ENCODE data around the gene LCE1B. TPM values are rescaled to one million over a fixed set of nuclear protein-coding genes. Genes with fewer than 3 reads are reported as not detected.

The LCE1B gene
- total RNA-seq, 1 experiment from 2014 or later: not detected

DNA sequence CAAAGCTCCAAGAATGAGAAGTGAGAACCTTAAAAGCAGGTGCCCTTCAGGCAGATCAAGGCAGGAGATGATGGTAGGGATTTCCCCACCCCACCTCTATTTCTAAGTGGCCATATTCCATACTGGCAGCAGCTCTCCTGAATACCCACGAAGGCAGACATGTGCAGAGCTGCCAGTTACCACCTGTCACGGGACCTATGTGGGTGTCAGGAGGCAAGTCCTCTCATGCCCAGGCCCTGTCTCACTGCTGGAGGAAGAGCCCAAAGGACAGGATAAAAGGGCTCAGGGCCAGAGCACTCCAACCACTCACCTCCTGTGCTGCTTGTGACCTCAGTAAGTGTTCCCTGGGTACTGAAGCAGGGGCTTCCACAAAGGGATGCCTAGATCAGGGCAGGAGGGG is 721 bp upstream of the LCE1B start:
- ChIA-PET RAD21 (ENCODE audit: low non-redundant PET in 1 of 2, low total read pairs in 2 of 2, uncharacterized antibody in 2 of 2, unreplicated experiment in 2 of 2) (no interaction called here), CTCF (no interaction called here), POLR2A (no interaction called here)
- H3K4me3 ChIP-seq (replicated peaks in 1 of 2; ENCODE audit: low read depth in 1 of 2, low read length in 2 of 2): no peak overlapping the region
- no peaks in the 10 kb centered on the region for H3K79me2 ChIP-seq (ENCODE audit: insufficient read depth, low read length)
- DNase-seq (ENCODE audit: low read depth, low spot score): no peak
- ATAC-seq: no peak
- peaks cover 29% of the 10 kb centered on the region for H3K27me3 ChIP-seq (ENCODE audit: insufficient read depth, low read length)
- no peaks in the 10 kb centered on the region for H4K20me1 ChIP-seq (ENCODE audit: insufficient read depth)
- H3K27ac ChIP-seq (ENCODE audit: low read depth, low read length): no peak overlapping the region
- TF ChIP-seq TCF7L2 (IDR thresholded peaks at IDR 0.05; ENCODE audit: borderline replicate concordance, extremely low read depth, insufficient read depth, insufficient read length) (no peak), RAD21 (IDR thresholded peaks at IDR 0.05; ENCODE audit: low read depth) (no peak), SIN3A (IDR thresholded peaks at IDR 0.05; ENCODE audit: low read depth) (no peak), ZFX (IDR thresholded peaks at IDR 0.05) (no peak), POLR2AphosphoS5 (IDR thresholded peaks at IDR 0.05; ENCODE audit: low read depth, low read length) (no peak), CBX3 (IDR thresholded peaks at IDR 0.05; ENCODE audit: low read depth) (no peak), FOSL1 (IDR thresholded peaks at IDR 0.05; ENCODE audit: low read depth) (no peak), POLR2A (IDR thresholded peaks at IDR 0.05; ENCODE audit: borderline replicate concordance, extremely low read depth, insufficient read depth, insufficient read length) (no peak), JUND (IDR thresholded peaks at IDR 0.05) (no peak), ZNF274 (IDR thresholded peaks at IDR 0.05; ENCODE audit: low read depth, low read length) (no peak), EGR1 (IDR thresholded peaks at IDR 0.05; ENCODE audit: low read depth) (no peak)
- TF ChIP-seq, protein P1, sequence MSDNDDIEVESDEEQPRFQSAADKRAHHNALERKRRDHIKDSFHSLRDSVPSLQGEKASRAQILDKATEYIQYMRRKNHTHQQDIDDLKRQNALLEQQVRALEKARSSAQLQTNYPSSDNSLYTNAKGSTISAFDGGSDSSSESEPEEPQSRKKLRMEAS (IDR thresholded peaks at IDR 0.05): no peak
- intact Hi-C loops (cut with micrococcal nuclease): no loop called here
- H3K9me2 ChIP-seq (ENCODE audit: insufficient read depth): no peaks in the 10 kb centered on the region
- no peak overlapping the region for H2AFZ ChIP-seq (ENCODE audit: low read depth, low read length, poor library complexity, severe bottlenecking)
- no peak overlapping the region for H3K9ac ChIP-seq (ENCODE audit: low read length)
- BruUV-seq (replicated peaks): no TSS peak
- H3K4me1 ChIP-seq (ENCODE audit: control insufficient read depth in 1 of 2, insufficient read depth in 2 of 2, low read length in 2 of 2): no peaks in the 10 kb centered on the region
- no peaks in the 10 kb centered on the region for H3K36me3 ChIP-seq (ENCODE audit: control insufficient read depth in 1 of 2, insufficient read depth in 2 of 2, low read length in 2 of 2)
- H3K9me3 ChIP-seq (ENCODE audit: control insufficient read depth in 1 of 2, insufficient read depth in 1 of 2, low read depth in 1 of 2, low read length in 2 of 2): no peaks in the 10 kb centered on the region
- H3K4me2 ChIP-seq (ENCODE audit: low read length): no peak overlapping the region

DNA sequence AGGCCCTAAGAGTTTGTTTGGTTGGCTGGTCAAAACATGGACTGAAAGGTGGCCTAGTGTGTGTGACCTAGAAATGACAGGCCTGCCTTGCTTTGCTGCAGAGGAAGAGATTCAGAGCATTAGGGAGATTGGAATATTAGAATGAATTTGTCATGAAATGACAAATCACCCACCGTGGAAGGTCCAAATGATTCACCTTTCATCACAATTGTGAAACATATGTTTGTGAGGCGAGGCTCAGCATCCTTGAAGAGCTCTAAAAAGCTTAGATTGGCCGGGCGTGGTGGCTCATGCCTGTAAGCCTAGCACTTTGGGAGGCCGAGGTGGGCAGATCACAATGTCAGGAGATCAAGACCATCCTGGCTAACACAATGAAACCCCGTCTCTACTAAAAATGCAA is 5.5 kb downstream of the LCE1B start:
- ChIA-PET RAD21 (ENCODE audit: low non-redundant PET in 1 of 2, low total read pairs in 2 of 2, uncharacterized antibody in 2 of 2, unreplicated experiment in 2 of 2) (no interaction called here), CTCF (no interaction called here), POLR2A (no interaction called here)
- Histone ChIP-seq H3K4me2 (ENCODE audit: low read length) (no peak overlapping the region), H3K27ac (ENCODE audit: low read depth, low read length) (no peak overlapping the region), H3K9me2 (ENCODE audit: insufficient read depth) (no peaks in the 10 kb centered on the region), H3K36me3 (ENCODE audit: control insufficient read depth in 1 of 2, insufficient read depth in 2 of 2, low read length in 2 of 2) (no peaks in the 10 kb centered on the region), H2AFZ (ENCODE audit: low read depth, low read length, poor library complexity, severe bottlenecking) (no peak overlapping the region), H3K79me2 (ENCODE audit: insufficient read depth, low read length) (no peaks in the 10 kb centered on the region), H3K27me3 (ENCODE audit: insufficient read depth, low read length) (peaks cover 20% of the 10 kb centered on the region), H3K4me1 (ENCODE audit: control insufficient read depth in 1 of 2, insufficient read depth in 2 of 2, low read length in 2 of 2) (no peaks in the 10 kb centered on the region), H3K9ac (ENCODE audit: low read length) (no peak overlapping the region), H3K9me3 (ENCODE audit: control insufficient read depth in 1 of 2, insufficient read depth in 1 of 2, low read depth in 1 of 2, low read length in 2 of 2) (no peaks in the 10 kb centered on the region), H3K4me3 (replicated peaks in 1 of 2; ENCODE audit: low read depth in 1 of 2, low read length in 2 of 2) (no peak overlapping the region), H4K20me1 (ENCODE audit: insufficient read depth) (no peaks in the 10 kb centered on the region)
- BruUV-seq (replicated peaks): no TSS peak
- ATAC-seq (no peak), DNase-seq (ENCODE audit: low read depth, low spot score) (no peak)
- intact Hi-C loops (cut with micrococcal nuclease): no loop called here
- TF ChIP-seq FOSL1 (IDR thresholded peaks at IDR 0.05; ENCODE audit: low read depth) (no peak), JUND (IDR thresholded peaks at IDR 0.05) (no peak), CEBPB (IDR thresholded peaks at IDR 0.05; ENCODE audit: low read depth) (no peak), YY1 (IDR thresholded peaks at IDR 0.05; ENCODE audit: extremely low read depth, insufficient replicate concordance, low read depth, low read length) (no peak), SRF (IDR thresholded peaks at IDR 0.05; ENCODE audit: low read depth) (no peak), ZFX (IDR thresholded peaks at IDR 0.05) (no peak), ZNF274 (IDR thresholded peaks at IDR 0.05; ENCODE audit: low read depth, low read length) (no peak)
- TF ChIP-seq, protein P2, sequence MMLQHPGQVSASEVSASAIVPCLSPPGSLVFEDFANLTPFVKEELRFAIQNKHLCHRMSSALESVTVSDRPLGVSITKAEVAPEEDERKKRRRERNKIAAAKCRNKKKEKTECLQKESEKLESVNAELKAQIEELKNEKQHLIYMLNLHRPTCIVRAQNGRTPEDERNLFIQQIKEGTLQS (IDR thresholded peaks at IDR 0.05): no peak
- TF ChIP-seq, protein P3, sequence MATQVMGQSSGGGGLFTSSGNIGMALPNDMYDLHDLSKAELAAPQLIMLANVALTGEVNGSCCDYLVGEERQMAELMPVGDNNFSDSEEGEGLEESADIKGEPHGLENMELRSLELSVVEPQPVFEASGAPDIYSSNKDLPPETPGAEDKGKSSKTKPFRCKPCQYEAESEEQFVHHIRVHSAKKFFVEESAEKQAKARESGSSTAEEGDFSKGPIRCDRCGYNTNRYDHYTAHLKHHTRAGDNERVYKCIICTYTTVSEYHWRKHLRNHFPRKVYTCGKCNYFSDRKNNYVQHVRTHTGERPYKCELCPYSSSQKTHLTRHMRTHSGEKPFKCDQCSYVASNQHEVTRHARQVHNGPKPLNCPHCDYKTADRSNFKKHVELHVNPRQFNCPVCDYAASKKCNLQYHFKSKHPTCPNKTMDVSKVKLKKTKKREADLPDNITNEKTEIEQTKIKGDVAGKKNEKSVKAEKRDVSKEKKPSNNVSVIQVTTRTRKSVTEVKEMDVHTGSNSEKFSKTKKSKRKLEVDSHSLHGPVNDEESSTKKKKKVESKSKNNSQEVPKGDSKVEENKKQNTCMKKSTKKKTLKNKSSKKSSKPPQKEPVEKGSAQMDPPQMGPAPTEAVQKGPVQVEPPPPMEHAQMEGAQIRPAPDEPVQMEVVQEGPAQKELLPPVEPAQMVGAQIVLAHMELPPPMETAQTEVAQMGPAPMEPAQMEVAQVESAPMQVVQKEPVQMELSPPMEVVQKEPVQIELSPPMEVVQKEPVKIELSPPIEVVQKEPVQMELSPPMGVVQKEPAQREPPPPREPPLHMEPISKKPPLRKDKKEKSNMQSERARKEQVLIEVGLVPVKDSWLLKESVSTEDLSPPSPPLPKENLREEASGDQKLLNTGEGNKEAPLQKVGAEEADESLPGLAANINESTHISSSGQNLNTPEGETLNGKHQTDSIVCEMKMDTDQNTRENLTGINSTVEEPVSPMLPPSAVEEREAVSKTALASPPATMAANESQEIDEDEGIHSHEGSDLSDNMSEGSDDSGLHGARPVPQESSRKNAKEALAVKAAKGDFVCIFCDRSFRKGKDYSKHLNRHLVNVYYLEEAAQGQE (IDR thresholded peaks at IDR 0.05; ENCODE audit: low read depth): no peak
- TF ChIP-seq, protein P4, sequence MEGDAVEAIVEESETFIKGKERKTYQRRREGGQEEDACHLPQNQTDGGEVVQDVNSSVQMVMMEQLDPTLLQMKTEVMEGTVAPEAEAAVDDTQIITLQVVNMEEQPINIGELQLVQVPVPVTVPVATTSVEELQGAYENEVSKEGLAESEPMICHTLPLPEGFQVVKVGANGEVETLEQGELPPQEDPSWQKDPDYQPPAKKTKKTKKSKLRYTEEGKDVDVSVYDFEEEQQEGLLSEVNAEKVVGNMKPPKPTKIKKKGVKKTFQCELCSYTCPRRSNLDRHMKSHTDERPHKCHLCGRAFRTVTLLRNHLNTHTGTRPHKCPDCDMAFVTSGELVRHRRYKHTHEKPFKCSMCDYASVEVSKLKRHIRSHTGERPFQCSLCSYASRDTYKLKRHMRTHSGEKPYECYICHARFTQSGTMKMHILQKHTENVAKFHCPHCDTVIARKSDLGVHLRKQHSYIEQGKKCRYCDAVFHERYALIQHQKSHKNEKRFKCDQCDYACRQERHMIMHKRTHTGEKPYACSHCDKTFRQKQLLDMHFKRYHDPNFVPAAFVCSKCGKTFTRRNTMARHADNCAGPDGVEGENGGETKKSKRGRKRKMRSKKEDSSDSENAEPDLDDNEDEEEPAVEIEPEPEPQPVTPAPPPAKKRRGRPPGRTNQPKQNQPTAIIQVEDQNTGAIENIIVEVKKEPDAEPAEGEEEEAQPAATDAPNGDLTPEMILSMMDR (IDR thresholded peaks at IDR 0.05 in 2 of 3, conservative IDR thresholded peaks at IDR 0.05 in 1 of 3; ENCODE audit: borderline replicate concordance in 1 of 3, insufficient read depth in 1 of 3, low read depth in 2 of 3, low read length in 2 of 3): no peak

All from HCT116 (cell line).